Mucosa of descending colon (tissue), 3 donors: ENCODE measurements around the gene COL8A1. TPM values are rescaled to one million over a fixed set of nuclear protein-coding genes. Genes with fewer than 3 reads are reported as not detected.

Source experiments
- ATAC-seq: fragments of 200-7000 bp; cut with Tn5 transposase; one replicate; pipeline ENCODE4 v1.9.1; 2020; ENCODE audit warnings: mild to moderate bottlenecking, moderate library complexity
- DNase-seq, 3 donors: peaks; one replicate each; pipeline ENCODE4 v3.0.0-alpha.2; 2020
- H3K36me3 ChIP-seq: fragments of 200-600 bp; one replicate; pipeline ENCODE4 v1.8.0; 2021; ENCODE audit warnings: low read depth, mild to moderate bottlenecking
- H3K4me1 ChIP-seq: fragments of 200-600 bp; one replicate; pipeline ENCODE4 v1.8.0; 2021; ENCODE audit warnings: low read depth, mild to moderate bottlenecking
- H3K4me3 ChIP-seq: fragments of 200-600 bp; one replicate; pipeline ENCODE4 v1.8.0; 2021; ENCODE audit warnings: mild to moderate bottlenecking
- H3K9me3 ChIP-seq: fragments of 200-600 bp; one replicate; pipeline ENCODE4 v1.8.0; 2021; ENCODE audit warnings: mild to moderate bottlenecking
- CTCF ChIP-seq: fragments of 200-600 bp; IDR thresholded peaks from one replicate; pipeline ENCODE4 v1.8.0; 2022; ENCODE audit warnings: antibody characterized with exemption, mild to moderate bottlenecking
- intact Hi-C, 2 donors: fragments of 100-400 bp; cut with DNase I in 1 of 2; cut with micrococcal nuclease in 1 of 2; formaldehyde crosslinking; loops; one replicate each; pipeline versions ENCODE4 v1.11.0 to v1.11.1; 2022; cut with DNase I, micrococcal nuclease
- total RNA-seq, 3 donors: library from RNA; stranded (reverse); fragmentation: NEBNext Ultra II Directional in 2 of 3; extraction: Animal tissue kit (Norgen Biotek cat#: 25700) in 2 of 3; gene quantifications; one replicate each; pipeline versions ENCODE4 v1.2.1 to v1.2.4, GENCODE V29; 2021 to 2023
- donor health status: DM: no; HTN: no; CAD: no; lungs with moderate emphysema.
- donor health status: DM: no; HTN: no; CAD: no.
- donor health status: DM: no; HTN: yes; CAD: no.

The COL8A1 gene
- total RNA-seq, 3 donors from 2014 or later: 0.75 to 7.6 (median 3.8) TPM

GRCh38 chr3:99698932-99699331 is 60.5 kb downstream of the COL8A1 start:
- Histone ChIP-seq H3K36me3 (no peaks in the 10 kb centered on the region), H3K4me3 (no peak overlapping the region), H3K4me1 (no peaks in the 10 kb centered on the region), H3K9me3 (no peaks in the 10 kb centered on the region)
- no peak for DNase-seq
- intact Hi-C loops: no loop called here
- ATAC-seq: no peak
- no peak for TF ChIP-seq CTCF

GRCh38 chr3:99699841-99700240 is 61.4 kb downstream of the COL8A1 start:
- intact Hi-C loops: no loop called here
- Histone ChIP-seq H3K9me3 (no peaks in the 10 kb centered on the region), H3K4me3 (no peak overlapping the region), H3K36me3 (no peaks in the 10 kb centered on the region), H3K4me1 (no peaks in the 10 kb centered on the region)
- ATAC-seq (no peak), DNase-seq (no peak)
- TF ChIP-seq CTCF: no peak

- Histone ChIP-seq H3K4me3 (no peak overlapping the region), H3K36me3 (no peaks in the 10 kb centered on the region), H3K9me3 (no peaks in the 10 kb centered on the region), H3K4me1 (no peaks in the 10 kb centered on the region)
- intact Hi-C loops: no loop called here
- DNase-seq: no peak
- TF ChIP-seq CTCF: no peak
- no peak for ATAC-seq
These were observed 62.4 kb downstream of the COL8A1 start for GRCh38 chr3:99700631-99701268.

GRCh38 chr3:99702953-99703943 is 64.9 kb downstream of the COL8A1 start:
- H3K4me1 ChIP-seq: no peaks in the 10 kb centered on the region
- H3K9me3 ChIP-seq: no peaks in the 10 kb centered on the region
- no peak overlapping the region for H3K4me3 ChIP-seq
- no peak for TF ChIP-seq CTCF
- intact Hi-C loops: no loop called here
- no peaks in the 10 kb centered on the region for H3K36me3 ChIP-seq
- ATAC-seq: no peak
- DNase-seq: no peak

GRCh38 chr3:99704417-99704816 is 66.0 kb downstream of the COL8A1 start:
- Histone ChIP-seq H3K4me3 (no peak overlapping the region), H3K36me3 (no peaks in the 10 kb centered on the region), H3K9me3 (no peaks in the 10 kb centered on the region), H3K4me1 (no peaks in the 10 kb centered on the region)
- intact Hi-C loops: no loop called here
- DNase-seq (no peak), ATAC-seq (no peak)
- no peak for TF ChIP-seq CTCF
